Fibroblast of upper back skin (primary cell): ENCODE measurements around the gene CRADD.
A peak's percentile ranks its signal among the peaks of the same experiment; 100 is the strongest.
"Not testable (repeated sequence)": the region's sequence is repeated elsewhere in the genome, so short reads cannot be mapped to it uniquely, and the experiment has no call there.

ENCODE experiments used
- DNase-seq: peaks from one replicate; pipeline ENCODE4 v3.0.0-alpha.2; 2013

The CRADD gene

GRCh38 chr12:93677195-93678064, at the start of gene CRADD:
Gene CRADD, plus strand, starts transcription at chr12:93677375.
- peak; percentile 99 for DNase-seq

- DNase-seq, result no peak
Observed at GRCh38 chr12:93632383-93632782, 44.8 kb upstream of the CRADD start.

- peak; percentile 70 for DNase-seq
Observed at GRCh38 chr12:93634416-93634815, 42.8 kb upstream of the CRADD start.

GRCh38 chr12:93636708-93637107, 40.5 kb upstream of the CRADD start:
- DNase-seq, result no peak

- DNase-seq, result peak; percentile 57
Observed at GRCh38 chr12:93638095-93638494, 39.1 kb upstream of the CRADD start.

- no peak for DNase-seq
Observed at GRCh38 chr12:93638954-93639353, 38.2 kb upstream of the CRADD start.

- no peak for DNase-seq
Observed at GRCh38 chr12:93639406-93639805, 37.8 kb upstream of the CRADD start.

GRCh38 chr12:93641380-93641779, 35.8 kb upstream of the CRADD start:
- DNase-seq, result not testable (repeated sequence)

- no peak for DNase-seq
Observed at GRCh38 chr12:93642751-93643150, 34.4 kb upstream of the CRADD start.

- peak; percentile 68 for DNase-seq
Observed at GRCh38 chr12:93645702-93646101, 31.5 kb upstream of the CRADD start.

GRCh38 chr12:93650626-93651025, 26.5 kb upstream of the CRADD start:
- DNase-seq, result no peak

- DNase-seq, result no peak
Observed at GRCh38 chr12:93653079-93653478, 24.1 kb upstream of the CRADD start.

GRCh38 chr12:93653712-93654111, 23.5 kb upstream of the CRADD start:
- no peak for DNase-seq

GRCh38 chr12:93654421-93654820, 22.8 kb upstream of the CRADD start:
- no peak for DNase-seq

- DNase-seq, result no peak
Observed at GRCh38 chr12:93657071-93657470, 20.1 kb upstream of the CRADD start.

- no peak for DNase-seq
Observed at GRCh38 chr12:93661021-93661420, 16.2 kb upstream of the CRADD start.

GRCh38 chr12:93663006-93663728, 14.0 kb upstream of the CRADD start:
- DNase-seq, result no peak

- no peak for DNase-seq
Observed at GRCh38 chr12:93663729-93664084, 13.5 kb upstream of the CRADD start.

- DNase-seq, result peak; percentile 47
Observed at GRCh38 chr12:93664573-93665138, 12.5 kb upstream of the CRADD start.

- DNase-seq, result peak; percentile 37
Observed at GRCh38 chr12:93667672-93668071, 9.5 kb upstream of the CRADD start.

- no peak for DNase-seq
Observed at GRCh38 chr12:93668919-93669418, 8.2 kb upstream of the CRADD start.

GRCh38 chr12:93669452-93669851, 7.7 kb upstream of the CRADD start:
- no peak for DNase-seq

GRCh38 chr12:93670104-93670503, 7.1 kb upstream of the CRADD start:
- DNase-seq, result no peak

- DNase-seq, result no peak
Observed at GRCh38 chr12:93671044-93671443, 6.1 kb upstream of the CRADD start.
